H1 (cell line): ENCODE results near the gene GRIP2. TPM values are rescaled to one million over a fixed set of nuclear protein-coding genes. Genes with fewer than 3 reads are reported as not detected.

Source experiments
- CTCF ChIA-PET: fragments of 300-600 bp; sonication (Branson Sonifier 250); formaldehyde crosslinking; loops from one replicate; lab custom pipeline; 2021; ENCODE audit not compliant: partially characterized antibody; lab: Charles Lee
- POLR2A ChIA-PET: fragments of 300-600 bp; sonication (Branson Sonifier 250); formaldehyde crosslinking; loops from one replicate; lab custom pipeline; 2021; ENCODE audit warnings: inconsistent platforms; ENCODE audit not compliant: partially characterized antibody; lab: Charles Lee
- DNase-seq, 2 experiments: peaks; one replicate each; pipeline versions ENCODE4 v3.0.0 to v3.0.0-alpha.2; 2010 to 2022; ENCODE audit warnings: low spot score in 2 of 2, low read depth in 1 of 2, mixed read lengths in 1 of 2
- FAIRE-seq: peaks from 2 replicates; lab custom pipeline; 2011; peaks lifted over from hg19 to GRCh38; lab: Jason Lieb, UNC
- H2AFZ ChIP-seq: 2 replicates; pipeline ENCODE4 v1.8.1; 2012; ENCODE audit warnings: low read length, inconsistent platforms
- H2AK5ac ChIP-seq: 2 replicates; pipeline ENCODE4 v1.6.1; 2013; ENCODE audit warnings: low read depth, low read length
- H2BK120ac ChIP-seq: replicated peaks from 2 replicates; pipeline ENCODE3; 2013; ENCODE audit warnings: low read depth, low read length, inconsistent platforms
- H2BK12ac ChIP-seq: 2 replicates; pipeline ENCODE4 v1.6.1; 2013; ENCODE audit warnings: low read depth, low read length
- H2BK15ac ChIP-seq: 2 replicates; pipeline ENCODE4 v1.6.1; 2013; ENCODE audit warnings: low read length
- H2BK20ac ChIP-seq: 2 replicates; pipeline ENCODE4 v1.6.1; 2013; ENCODE audit warnings: low read length
- H2BK5ac ChIP-seq: 2 replicates; pipeline ENCODE4 v1.6.1; 2013; ENCODE audit warnings: low read depth, low read length
- H3K14ac ChIP-seq: 2 replicates; pipeline ENCODE4 v1.6.1; 2013; ENCODE audit warnings: inconsistent platforms; ENCODE audit not compliant: insufficient read length
- H3K18ac ChIP-seq: 2 replicates; pipeline ENCODE4 v1.6.1; 2013; ENCODE audit warnings: low read length; ENCODE audit errors: extremely low read depth
- H3K23ac ChIP-seq: 2 replicates; pipeline ENCODE4 v1.6.1; 2013; ENCODE audit warnings: inconsistent platforms; ENCODE audit not compliant: insufficient read length
- H3K23me2 ChIP-seq: 2 replicates; pipeline ENCODE4 v1.6.1; 2013; ENCODE audit warnings: low read depth, low read length
- H3K27ac ChIP-seq: 2 replicates; pipeline ENCODE4 v1.6.1; 2011; ENCODE audit warnings: low read depth, low read length, inconsistent platforms
- H3K27me3 ChIP-seq, 4 experiments: replicated peaks in 1 of 4; 1 replicate in 1 of 4; 2 replicates in 3 of 4; pipeline versions ENCODE4 v1.6.1 to v1.8.1; 2011 to 2013; ENCODE audit warnings: low read length in 3 of 4, mild to moderate bottlenecking in 3 of 4, inconsistent platforms in 2 of 4, mixed read lengths in 2 of 4, moderate library complexity in 1 of 4; ENCODE audit not compliant: control insufficient read depth in 3 of 4, insufficient read depth in 3 of 4; ENCODE audit errors: extremely low read depth in 1 of 4
- H3K36me3 ChIP-seq, 4 experiments: 2 replicates each; pipeline versions ENCODE4 v1.6.1 to v1.8.1; 2011 to 2013; ENCODE audit warnings: mild to moderate bottlenecking in 4 of 4, low read length in 3 of 4, moderate library complexity in 2 of 4, control low read depth in 1 of 4, inconsistent platforms in 1 of 4; ENCODE audit not compliant: insufficient read depth in 4 of 4, control insufficient read depth in 2 of 4
- H3K4ac ChIP-seq: replicated peaks from 2 replicates; pipeline ENCODE3; 2013; ENCODE audit warnings: low read length, low read depth, mixed read lengths, inconsistent platforms; ENCODE audit not compliant: insufficient read length
- H3K4me1 ChIP-seq, 4 experiments: replicated peaks in 1 of 4; 1 replicate in 1 of 4; 2 replicates in 3 of 4; pipeline versions ENCODE4 v1.6.1 to v1.8.1; 2011 to 2013; ENCODE audit warnings: low read length in 3 of 4, inconsistent platforms in 2 of 4, mixed read lengths in 1 of 4; ENCODE audit not compliant: insufficient read depth in 4 of 4, control insufficient read depth in 3 of 4
- H3K4me2 ChIP-seq, 2 experiments: 2 replicates each; pipeline versions ENCODE4 v1.6.1 to v1.8.1; 2011 to 2013; ENCODE audit warnings: low read depth in 2 of 2, low read length in 2 of 2, control low read depth in 1 of 2, inconsistent platforms in 1 of 2, mild to moderate bottlenecking in 1 of 2; ENCODE audit not compliant: insufficient read depth in 1 of 2
- H3K4me3 ChIP-seq, 4 experiments: fragments of 200-600, 300-600 bp in 1 of 4; sonication (generic), shearing (Covaris generic), sonication (Bioruptor Twin) in 1 of 4; 2 replicates each; pipeline versions ENCODE4 v1.5.1 to v1.8.1; 2011 to 2016; ENCODE audit warnings: low read length in 4 of 4, low read depth in 3 of 4, control low read depth in 2 of 4, inconsistent platforms in 2 of 4, mild to moderate bottlenecking in 2 of 4, mixed read lengths in 1 of 4, moderate library complexity in 1 of 4; ENCODE audit not compliant: insufficient read depth in 2 of 4; ENCODE audit errors: extremely low read depth in 1 of 4
- H3K56ac ChIP-seq: replicated peaks from 2 replicates; pipeline ENCODE3; 2013; ENCODE audit warnings: low read depth, mild to moderate bottlenecking, mixed read lengths, low read length, inconsistent platforms; ENCODE audit not compliant: insufficient read length
- H3K79me1 ChIP-seq: 2 replicates; pipeline ENCODE4 v1.6.1; 2013; ENCODE audit warnings: low read depth, low read length, control low read depth
- H3K79me2 ChIP-seq, 2 experiments: 2 replicates each; pipeline versions ENCODE4 v1.6.1 to v1.8.1; 2012 to 2013; ENCODE audit warnings: low read length in 2 of 2, mild to moderate bottlenecking in 2 of 2, inconsistent platforms in 1 of 2; ENCODE audit not compliant: insufficient read depth in 2 of 2, control insufficient read depth in 1 of 2
- H3K9ac ChIP-seq, 4 experiments: replicated peaks in 1 of 4; 1 replicate in 1 of 4; 2 replicates in 3 of 4; pipeline versions ENCODE4 v1.6.1 to v1.8.1; 2011 to 2013; ENCODE audit warnings: low read depth in 3 of 4, low read length in 3 of 4, control low read depth in 2 of 4, mild to moderate bottlenecking in 2 of 4, moderate library complexity in 2 of 4, inconsistent platforms in 1 of 4; ENCODE audit errors: extremely low read depth in 1 of 4
- H3K9me3 ChIP-seq, 2 experiments: 2 replicates each; pipeline versions ENCODE4 v1.6.1 to v1.8.1; 2012 to 2013; ENCODE audit warnings: mild to moderate bottlenecking in 2 of 2, moderate library complexity in 2 of 2, control low read depth in 1 of 2, inconsistent platforms in 1 of 2, low read depth in 1 of 2, low read length in 1 of 2, mixed read lengths in 1 of 2; ENCODE audit not compliant: insufficient read depth in 2 of 2
- H4K20me1 ChIP-seq, 2 experiments: replicated peaks in 1 of 2; 2 replicates each; pipeline versions ENCODE3 to v1.8.1; 2011 to 2013; ENCODE audit warnings: inconsistent platforms in 2 of 2, low read length in 2 of 2, mild to moderate bottlenecking in 1 of 2; ENCODE audit not compliant: insufficient read depth in 2 of 2, control insufficient read depth in 1 of 2
- H4K5ac ChIP-seq: 2 replicates; pipeline ENCODE4 v1.6.1; 2013; ENCODE audit warnings: low read length, low read depth, mixed read lengths, inconsistent platforms; ENCODE audit not compliant: insufficient read length
- H4K8ac ChIP-seq: 2 replicates; pipeline ENCODE4 v1.8.0; 2013; ENCODE audit warnings: mild to moderate bottlenecking, moderate library complexity, low read length, inconsistent platforms; ENCODE audit not compliant: insufficient read depth; ENCODE audit errors: extremely low read depth
- H4K91ac ChIP-seq: replicated peaks from 2 replicates; pipeline ENCODE3; 2013; ENCODE audit warnings: low read length, mixed read lengths, inconsistent platforms; ENCODE audit not compliant: insufficient read length
- MAFK ChIP-seq: IDR thresholded peaks from 2 replicates; pipeline ENCODE4 v1.6.1; 2012; ENCODE audit warnings: low read depth, mild to moderate bottlenecking, improper control_type of control experiment, low read length
- RAD21 ChIP-seq, 2 experiments: IDR thresholded peaks in 1 of 2; conservative IDR thresholded peaks in 1 of 2; 2 replicates each; pipeline ENCODE4 v1.6.1; 2011; ENCODE audit warnings: low read depth in 2 of 2, low read length in 2 of 2, improper control_type of control experiment in 1 of 2, inconsistent platforms in 1 of 2, mild to moderate bottlenecking in 1 of 2, moderate library complexity in 1 of 2
- WGBS, 2 experiments: shearing (Covaris generic) in 1 of 2; methylation state at CpG; one replicate each; pipeline versions ENCODE4 v1.1.6 to v1.1.7; 2013 to 2015; ENCODE audit warnings: low lambda C conversion rate in 2 of 2, mixed read lengths in 2 of 2, inconsistent platforms in 1 of 2, low coverage in 1 of 2, missing lambda C conversion rate in 1 of 2; ENCODE audit not compliant: insufficient replicate concordance in 2 of 2, insufficient coverage in 1 of 2, insufficient read length in 1 of 2; ENCODE audit errors: extremely low coverage in 1 of 2, missing lambda C conversion rate in 1 of 2; 5-methylcytosine and 5-hydroxymethylcytosine counted together
- polyA plus RNA-seq, 7 experiments: library from polyadenylated mRNA; depleted of rRNA in 3 of 7; stranded (reverse) in 5 of 7; unstranded in 2 of 7; fragments of >200 nt in 5 of 7; fragments of 200-250 nt in 2 of 7; gene quantifications; 1 replicate in 5 of 7; 2 replicates in 1 of 7; 4 replicates in 1 of 7; pipeline versions ENCODE4 v1.2.1 to v1.2.3, GENCODE V29; 2011 to 2013; ENCODE audit warnings: missing spikeins in 2 of 7, mixed read lengths in 2 of 7
- total RNA-seq: library from RNA; stranded (reverse); fragmentation: NEBNext Ultra II Directional; extraction: Animal tissue kit (Norgen Biotek cat#: 25700); gene quantifications from 2 replicates; pipeline ENCODE4 v1.2.1, GENCODE V29; 2021

The GRIP2 gene
- total and polyA plus RNA-seq, 2 of the 8 experiments (the other 6 are each of a cell fraction or from before 2014, with no cell fraction given), result 2.5 to 6.4 TPM

DNA sequence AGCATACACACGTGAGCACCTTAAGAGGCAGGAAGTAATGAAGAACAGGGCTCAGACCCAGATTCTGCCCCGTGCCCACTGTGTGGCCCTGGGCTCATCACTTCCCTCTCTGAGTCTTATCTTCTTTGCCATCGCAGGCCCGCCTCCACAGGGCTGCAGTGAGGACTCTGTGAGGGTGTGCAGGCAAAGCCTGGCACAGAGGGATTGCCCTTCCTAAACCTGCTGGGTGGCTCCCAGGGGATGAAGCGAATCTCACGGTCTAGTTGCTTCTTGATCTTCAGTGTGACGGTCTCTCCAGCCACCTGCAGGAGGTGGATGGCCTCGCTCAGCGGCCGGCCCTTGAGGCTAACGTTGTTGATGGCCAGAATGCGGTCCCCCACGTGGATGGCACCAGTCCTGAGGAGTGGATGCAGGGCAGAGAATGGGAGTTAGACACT is 32.8 kb downstream of the GRIP2 start:
- H4K5ac ChIP-seq, result no peak overlapping the region
- no peak overlapping the region for H3K4ac ChIP-seq
- H4K20me1 ChIP-seq, result no peaks in the 10 kb centered on the region
- CTCF ChIA-PET, result interaction anchor here (1.0 to 11.6 kb wide), 9 partner anchors 10 to 101 kb away, joined by 3 to 280 read pairs (median 4); no protein-coding TSS in a partner anchor
- H4K8ac ChIP-seq, result no peak overlapping the region
- 82% methylated on average over 13 of the region's 13 CpGs; no CpG with 5 or more reads in 1 of the 2 experiments for WGBS, 2 experiments
- no peak overlapping the region for H3K23ac ChIP-seq
- H3K14ac ChIP-seq, result no peak overlapping the region
- peaks cover 0 to 6% (median 3%) of the 10 kb centered on the region in 4 experiments; a peak in 4 of 7 replicates for H3K4me1 ChIP-seq
- no peaks in the 10 kb centered on the region for H3K79me1 ChIP-seq
- H2BK120ac ChIP-seq, result no peak overlapping the region
- no peak overlapping the region for H4K91ac ChIP-seq
- FAIRE-seq, result no peak
- H3K9ac ChIP-seq, result no peak overlapping the region
- no peak overlapping the region for H2BK5ac ChIP-seq
- no peak overlapping the region for H2AK5ac ChIP-seq
- no peak overlapping the region for H3K18ac ChIP-seq
- H3K27ac ChIP-seq, result no peak overlapping the region
- no peaks in the 10 kb centered on the region for H3K79me2 ChIP-seq
- H2BK20ac ChIP-seq, result no peak overlapping the region
- TF ChIP-seq MAFK (no peak), RAD21 (IDR thresholded peaks at IDR 0.05 in 1 of 2, conservative IDR thresholded peaks at IDR 0.05 in 1 of 2; ENCODE audit: low read depth in 2 of 2, low read length in 2 of 2) (0 out of 4 replicates have a peak, but pooled peaks of 1 of the 2 experiments have one; percentile 5)
- H3K36me3 ChIP-seq, result no peaks in the 10 kb centered on the region
- H3K27me3 ChIP-seq, result no peaks in the 10 kb centered on the region
- H3K9me3 ChIP-seq, result peaks cover 6 to 9% of the 10 kb centered on the region in 2 experiments; a peak in 3 of 4 replicates
- H2BK15ac ChIP-seq, result no peak overlapping the region
- H2AFZ ChIP-seq, result no peak overlapping the region
- DNase-seq, result no peak
- POLR2A ChIA-PET, result interaction anchor here (0.6 kb wide), 1 partner anchor 643 kb away, joined by 3 read pairs; no protein-coding TSS in a partner anchor
- H3K4me2 ChIP-seq, result no peak overlapping the region
- H3K23me2 ChIP-seq, result no peaks in the 10 kb centered on the region
- H3K4me3 ChIP-seq, result no peak overlapping the region
- no peak overlapping the region for H2BK12ac ChIP-seq
- no peak overlapping the region for H3K56ac ChIP-seq
